Middle frontal gyrus (tissue), 1 donor: ENCODE data around the gene PATJ.

ENCODE experiments used
- DNase-seq: peaks from one replicate; pipeline ENCODE4 v3.0.0-alpha.2; 2015; ENCODE audit warnings: low spot score; ENCODE audit errors: extremely low spot score

The PATJ gene

DNA sequence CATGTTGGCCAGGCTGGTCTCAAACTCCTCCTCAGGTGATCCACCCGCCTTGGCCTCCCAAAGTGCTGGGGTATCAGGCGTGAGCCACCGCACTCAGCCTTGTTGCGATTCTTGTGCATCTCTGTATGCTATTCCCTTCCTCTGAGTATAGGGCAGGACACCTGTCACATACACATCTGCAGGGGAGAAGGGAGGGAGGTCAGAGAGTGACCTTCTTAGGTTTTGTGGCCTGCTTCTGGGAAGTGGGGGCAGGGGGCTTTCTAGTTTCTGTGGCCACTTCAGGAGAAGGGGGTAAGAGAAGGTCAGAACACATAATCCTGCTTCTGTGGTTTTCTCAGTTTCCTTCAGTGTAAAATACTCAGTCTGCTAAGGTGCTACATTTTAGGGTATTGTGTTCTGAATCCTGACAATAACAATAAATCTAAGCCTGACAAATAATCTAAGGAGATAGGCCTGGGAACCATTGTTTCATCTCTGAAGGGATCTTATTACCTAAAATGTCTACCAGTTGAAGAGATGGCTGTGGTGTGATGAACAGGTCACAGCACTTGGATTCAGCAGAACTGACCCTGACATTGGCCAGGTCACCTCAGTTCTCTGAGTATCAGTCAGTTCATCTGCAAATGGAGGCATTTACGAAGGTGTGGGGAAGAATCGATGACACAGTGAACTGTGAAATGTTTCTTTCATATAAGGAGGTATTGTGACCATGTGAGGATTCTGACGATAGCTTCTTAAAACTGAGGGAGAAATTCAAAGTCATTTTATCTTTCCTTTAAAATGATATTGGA, 239.8 kb downstream of the PATJ start:
- no peak for DNase-seq

DNA sequence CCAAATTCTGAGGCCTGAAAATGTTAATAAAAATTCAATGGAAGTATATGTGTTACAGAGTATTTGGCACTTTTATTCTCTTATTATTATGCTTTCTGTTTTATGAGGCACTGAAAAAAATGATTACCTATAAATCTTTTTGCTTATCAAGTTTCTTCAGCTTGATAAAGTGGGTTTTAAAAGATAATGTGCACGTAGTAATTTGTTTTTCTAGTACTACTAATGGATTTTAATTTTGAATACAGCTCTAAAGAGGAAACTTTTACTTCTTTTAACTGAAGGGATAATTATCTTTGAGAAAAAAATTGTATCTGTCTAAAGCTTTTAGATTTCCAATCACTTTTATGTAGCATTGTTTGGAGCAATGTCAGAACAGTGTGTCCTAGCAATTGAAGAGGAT, 241.0 kb downstream of the PATJ start:
- DNase-seq = no peak

DNA sequence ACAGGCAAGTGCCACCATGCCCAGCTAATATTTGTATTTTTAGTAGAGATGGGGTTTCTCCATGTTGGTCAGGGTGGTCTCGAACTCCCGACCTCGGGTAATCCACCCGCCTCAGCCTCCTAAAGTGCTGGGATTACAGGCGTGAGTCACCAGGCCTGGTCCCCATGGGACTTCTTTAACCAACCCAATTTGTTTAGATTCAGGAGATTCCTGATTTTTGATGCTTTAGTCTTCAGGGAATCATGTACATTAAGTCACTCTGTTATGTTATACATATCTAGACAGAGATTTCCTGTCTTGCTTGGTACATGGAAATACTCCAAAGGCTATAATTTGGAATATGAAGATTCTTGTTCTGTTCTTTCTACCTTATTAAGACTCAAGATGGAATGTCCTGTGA, 250.0 kb downstream of the PATJ start:
- no peak for DNase-seq

DNA sequence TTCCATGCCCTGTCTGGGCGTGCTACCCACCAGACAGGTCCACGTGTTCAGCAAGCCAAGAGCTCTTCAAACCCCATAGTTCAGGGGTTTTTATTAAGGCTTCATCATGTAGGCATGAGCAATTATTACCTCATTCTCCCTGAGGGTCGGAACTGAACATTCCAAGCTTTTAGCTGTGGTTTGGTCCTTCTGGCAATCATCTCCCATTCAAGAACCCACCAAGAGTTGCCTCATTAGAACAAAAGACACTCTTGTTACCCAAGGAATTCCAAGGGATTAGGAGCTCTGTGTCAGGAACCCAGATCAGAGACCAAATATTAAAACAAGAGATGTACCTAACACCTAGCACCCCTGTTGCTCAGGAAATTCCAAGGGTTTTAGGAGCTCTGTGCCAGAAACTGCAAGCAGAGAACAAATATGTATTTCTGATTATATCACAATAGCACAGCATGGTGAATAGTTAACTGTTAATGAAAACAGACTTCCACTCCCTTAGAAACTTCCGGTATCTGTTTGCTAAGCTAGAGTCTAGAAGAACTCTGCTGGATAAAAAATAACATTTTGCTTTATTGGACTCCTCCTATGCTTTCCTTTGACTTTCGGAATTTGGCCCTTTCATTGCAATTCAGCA, 251.2 kb downstream of the PATJ start:
- DNase-seq = no peak

DNA sequence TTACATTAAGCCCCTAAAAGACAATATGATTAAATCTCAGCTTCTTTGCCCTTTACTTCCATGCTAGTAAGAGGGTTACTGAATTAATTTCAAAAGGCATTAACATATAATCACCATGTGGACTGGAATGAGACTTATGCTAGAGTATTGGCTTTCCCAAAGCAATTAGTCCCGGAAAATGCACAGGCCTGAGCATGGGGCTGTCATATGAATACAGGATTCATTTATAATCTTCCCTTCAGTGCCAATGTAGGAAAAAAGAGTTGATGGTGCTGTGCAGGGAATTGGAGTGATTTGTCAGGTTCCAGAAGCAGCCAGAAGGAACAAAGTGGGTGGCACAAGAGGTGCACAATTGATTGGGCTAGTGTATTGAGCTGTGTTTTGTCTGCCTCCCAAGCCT, 253.4 kb downstream of the PATJ start:
- no peak for DNase-seq

DNA sequence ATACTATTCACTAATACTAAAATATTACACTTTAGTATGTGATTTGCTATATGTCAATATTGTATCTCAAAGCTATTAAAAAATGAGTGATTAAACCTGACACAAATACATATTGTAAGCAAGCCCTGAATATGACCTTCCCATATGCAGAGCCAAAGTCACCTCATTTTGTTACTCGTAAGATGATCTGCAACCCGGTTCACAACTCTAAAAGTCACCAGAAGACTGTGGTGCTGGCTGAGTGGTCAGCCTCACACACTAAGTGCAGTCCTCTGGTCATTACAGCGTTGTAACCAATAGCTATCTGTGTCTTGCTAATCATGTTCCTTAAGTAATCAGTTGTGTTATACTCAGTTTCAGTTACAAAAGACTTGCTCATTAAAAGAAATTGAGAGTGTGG, 254.8 kb downstream of the PATJ start:
- DNase-seq = no peak

DNA sequence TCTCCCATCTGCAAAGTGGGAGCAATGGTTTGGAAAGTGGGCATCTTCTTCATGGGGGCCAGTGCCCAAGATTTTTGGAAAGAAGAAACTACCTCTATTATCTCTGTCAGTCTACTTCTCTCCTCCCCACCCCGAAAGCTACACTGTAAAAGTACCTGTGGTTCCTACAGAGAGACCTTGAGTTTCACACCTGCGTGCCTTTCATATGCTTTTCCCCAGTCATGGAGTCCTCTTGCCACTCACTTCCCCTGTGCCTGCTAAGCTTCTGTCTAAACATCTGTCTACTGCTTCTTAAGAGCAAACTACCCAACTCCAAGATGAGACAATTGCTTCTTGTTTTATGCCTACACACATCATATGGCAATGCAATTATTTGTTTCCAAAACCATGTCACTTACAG, 261.5 kb downstream of the PATJ start:
- no peak for DNase-seq

DNA sequence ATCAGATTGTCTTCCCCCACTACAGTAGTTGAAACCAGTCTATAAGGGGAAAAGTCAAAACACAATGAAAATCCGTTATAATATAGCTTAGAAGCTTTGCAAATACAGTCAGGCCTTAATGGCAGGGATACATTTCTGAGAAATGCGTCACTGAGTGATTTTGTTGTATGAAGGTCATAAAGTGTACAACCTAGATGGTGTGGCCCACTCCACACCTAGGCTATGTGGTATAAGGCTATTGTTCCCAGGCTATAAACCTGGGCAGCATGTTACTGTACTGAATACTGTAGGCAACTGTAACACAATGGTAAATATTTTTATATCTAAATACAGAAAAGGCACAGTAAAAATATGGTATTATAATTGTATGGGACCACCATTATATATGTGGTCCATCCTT, 264.4 kb downstream of the PATJ start:
- no peak for DNase-seq

DNA sequence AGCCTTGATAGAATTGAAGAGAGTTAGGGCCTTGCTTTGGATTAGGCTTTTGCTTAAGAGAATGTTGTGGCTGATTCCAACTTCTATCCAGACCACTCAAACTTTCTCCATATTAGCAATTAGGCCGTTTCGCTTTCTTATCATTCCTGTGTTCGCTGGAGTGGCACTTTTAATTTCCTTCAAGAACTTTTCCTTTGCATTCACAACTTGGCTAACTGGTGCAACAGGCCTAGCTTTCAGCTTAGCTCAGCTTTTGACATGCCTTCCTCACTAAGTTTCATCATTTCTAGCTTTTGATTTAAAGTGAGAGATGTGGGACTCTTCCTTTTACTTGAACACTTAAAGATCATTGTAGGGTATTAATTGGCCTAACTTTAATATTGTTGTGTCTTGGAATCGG, 268.7 kb downstream of the PATJ start:
- no peak for DNase-seq

DNA sequence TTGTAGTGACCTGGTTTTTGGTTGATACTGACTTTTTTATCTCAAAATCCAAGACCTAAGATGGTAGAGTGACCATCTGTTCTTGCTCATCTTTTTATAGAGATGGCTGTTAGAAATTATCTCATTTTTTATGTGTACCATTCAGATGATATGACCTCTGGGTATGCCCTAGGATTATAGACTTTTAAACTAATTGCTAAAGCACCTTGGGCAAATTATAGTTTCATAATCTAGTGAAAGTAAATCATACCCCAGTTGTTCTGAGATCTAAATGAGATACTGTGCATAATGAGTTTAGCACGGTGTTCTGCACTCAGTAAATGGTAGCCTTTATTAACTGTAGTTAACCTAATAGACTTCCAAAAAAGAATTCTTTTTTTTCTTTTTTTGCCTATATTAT, 269.8 kb downstream of the PATJ start:
- DNase-seq = no peak

DNA sequence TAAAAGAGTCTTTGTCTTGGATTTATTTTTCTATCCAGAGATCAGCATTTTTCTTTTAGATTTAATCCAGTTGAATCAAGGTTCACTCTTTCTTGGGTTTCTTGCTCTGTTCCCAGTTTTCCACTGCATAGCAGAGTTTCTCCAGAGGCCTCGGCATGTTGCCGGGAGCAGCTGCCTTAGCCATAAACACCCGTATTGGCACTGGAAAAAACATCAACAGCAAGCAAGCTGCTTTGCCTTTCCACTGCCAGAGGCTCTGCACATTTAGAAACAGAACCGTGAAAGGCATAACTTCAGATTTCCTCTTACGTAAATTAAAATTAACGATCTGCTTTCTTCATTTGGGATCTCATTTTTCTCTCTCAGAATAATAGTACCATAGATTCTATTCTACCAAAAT, 270.6 kb downstream of the PATJ start:
- DNase-seq = no peak

DNA sequence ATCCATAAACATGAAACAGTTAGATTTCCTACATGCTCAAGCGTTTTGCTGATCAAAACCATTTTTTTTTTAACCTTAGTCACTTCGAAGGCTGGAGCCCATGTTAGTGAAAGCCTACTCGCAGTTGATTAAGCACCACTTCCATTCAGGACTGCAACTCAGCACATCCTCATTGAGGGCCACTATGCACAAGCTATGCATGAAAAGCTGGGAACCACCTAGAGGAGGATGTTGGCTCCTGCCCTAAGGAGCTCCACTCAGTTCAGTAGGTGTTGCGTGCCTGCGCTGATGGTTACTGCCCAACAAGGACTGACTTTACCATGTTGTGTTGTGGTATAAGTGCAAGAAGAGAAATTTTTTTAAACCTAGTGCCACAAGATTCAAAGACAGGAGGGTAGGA, 271.0 kb downstream of the PATJ start:
- no peak for DNase-seq

DNA sequence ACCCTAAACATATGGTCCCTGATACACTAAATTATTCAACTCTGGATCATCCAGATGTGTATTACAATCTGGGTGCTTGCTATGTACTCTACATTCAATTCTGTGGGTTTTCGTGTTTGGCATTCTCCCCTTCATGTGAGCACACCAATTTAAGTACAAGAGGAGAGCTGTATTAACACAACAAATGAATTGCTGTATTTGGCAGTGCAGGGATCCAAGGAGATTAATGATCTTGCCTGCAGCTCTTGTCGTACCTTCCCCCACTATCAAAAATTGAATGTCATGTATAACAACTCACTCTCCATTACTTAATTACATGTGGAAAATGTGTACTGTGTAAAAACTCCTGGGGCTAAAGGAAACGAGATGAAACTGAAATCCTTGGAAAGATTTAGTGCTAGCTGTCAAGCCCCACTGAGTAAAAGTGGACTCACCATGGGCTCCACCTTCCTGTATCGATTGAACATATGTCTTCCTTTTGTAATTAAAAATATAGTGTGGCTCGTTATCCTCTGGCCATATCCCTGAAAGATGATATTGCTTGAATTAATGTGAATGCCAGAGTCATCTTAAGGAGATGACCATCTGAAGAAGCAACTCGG, 280.2 kb downstream of the PATJ start:
- DNase-seq = no peak

DNA sequence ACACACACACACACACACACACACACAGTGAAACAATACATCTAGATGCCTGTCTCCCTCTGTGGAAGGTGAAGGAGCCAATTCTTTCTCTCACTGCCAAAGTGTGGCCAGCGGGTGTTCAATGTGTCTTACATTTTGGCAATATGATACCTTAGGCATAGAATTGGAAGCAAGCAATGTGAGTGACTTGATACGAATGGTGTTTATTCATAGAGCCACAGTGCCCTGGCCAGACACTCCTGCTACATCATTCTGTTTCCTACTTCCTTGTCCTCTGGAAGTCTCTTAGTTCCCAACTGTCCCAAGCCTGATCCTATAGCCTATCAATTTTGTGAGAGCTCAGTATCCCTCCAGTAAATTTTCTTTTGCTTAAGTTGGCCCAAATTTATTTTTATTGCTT, 282.4 kb downstream of the PATJ start:
- DNase-seq = no peak

DNA sequence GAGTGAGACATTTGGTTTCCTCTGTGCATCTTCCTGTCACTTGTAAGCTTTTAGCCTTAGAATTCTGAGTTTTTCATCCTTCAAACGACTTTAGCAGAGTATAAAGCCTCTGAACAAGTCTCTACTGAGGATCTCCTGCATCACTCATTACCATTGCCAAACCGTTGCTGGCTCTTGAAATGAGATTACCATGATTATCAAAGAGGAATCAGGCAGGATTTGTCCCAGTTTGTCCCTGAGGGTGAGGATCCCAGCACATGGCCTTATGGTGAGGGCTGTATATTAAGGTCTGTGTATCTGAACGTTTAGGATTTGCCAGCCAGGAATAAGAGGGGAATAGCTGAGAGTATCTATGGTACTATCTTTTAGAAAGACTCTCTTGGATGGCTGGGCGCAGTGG, 282.9 kb downstream of the PATJ start:
- no peak for DNase-seq

DNA sequence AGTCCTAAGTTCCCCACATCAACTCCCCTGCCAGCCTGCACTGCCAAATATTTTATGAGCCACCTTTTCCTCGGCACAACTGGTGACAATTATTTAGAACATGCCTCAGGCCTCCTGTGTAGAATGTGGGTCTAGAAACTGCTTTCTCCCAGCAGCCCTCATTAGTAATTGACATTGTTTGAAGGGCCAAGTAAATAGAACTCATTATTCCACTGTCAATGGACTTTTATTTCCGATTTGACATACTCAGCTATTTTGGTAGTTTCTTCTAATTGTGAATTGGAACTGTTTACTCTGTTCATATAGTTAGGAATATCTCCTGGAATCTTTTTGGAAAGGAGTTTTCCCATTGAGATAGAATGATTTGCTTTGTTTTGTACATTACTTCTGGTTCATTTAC, 283.6 kb downstream of the PATJ start:
- DNase-seq = no peak

DNA sequence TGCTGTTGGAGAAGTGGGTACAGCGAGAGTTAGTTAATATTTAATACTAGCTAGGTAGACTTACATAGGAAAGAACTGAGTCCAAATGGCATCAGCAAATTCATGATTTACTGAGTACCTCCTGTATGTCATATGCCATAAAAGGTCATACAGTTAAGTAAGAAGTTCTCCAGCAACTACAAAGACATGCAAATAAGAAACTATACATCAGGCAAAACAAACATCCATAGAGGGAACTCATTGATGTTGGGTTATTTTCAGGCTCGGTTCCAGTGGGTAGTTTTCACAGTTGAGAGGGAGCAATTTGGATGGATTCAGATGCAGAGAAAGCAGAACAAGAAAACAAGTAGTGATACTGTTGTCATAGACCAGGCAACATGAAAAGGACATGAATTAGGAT, 287.4 kb downstream of the PATJ start:
- no peak for DNase-seq

DNA sequence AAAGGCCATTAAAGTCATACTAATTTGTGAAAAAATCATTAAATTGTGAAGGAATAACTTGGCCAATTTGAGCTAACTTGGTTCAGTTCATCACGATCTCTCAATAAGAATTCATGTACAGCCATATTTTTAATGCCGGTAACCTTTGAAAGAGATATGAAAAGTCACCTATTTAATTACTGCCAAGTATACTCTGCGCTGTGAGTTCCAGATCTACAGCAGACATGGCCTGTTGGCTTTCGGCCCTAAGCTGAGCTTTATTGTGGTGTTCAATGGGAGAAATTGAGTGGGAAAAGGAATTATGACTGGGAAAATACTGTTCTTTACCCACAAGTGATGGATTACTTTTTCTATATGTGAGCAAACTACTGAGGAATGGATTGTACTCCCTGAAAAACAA, 292.5 kb downstream of the PATJ start:
- no peak for DNase-seq

DNA sequence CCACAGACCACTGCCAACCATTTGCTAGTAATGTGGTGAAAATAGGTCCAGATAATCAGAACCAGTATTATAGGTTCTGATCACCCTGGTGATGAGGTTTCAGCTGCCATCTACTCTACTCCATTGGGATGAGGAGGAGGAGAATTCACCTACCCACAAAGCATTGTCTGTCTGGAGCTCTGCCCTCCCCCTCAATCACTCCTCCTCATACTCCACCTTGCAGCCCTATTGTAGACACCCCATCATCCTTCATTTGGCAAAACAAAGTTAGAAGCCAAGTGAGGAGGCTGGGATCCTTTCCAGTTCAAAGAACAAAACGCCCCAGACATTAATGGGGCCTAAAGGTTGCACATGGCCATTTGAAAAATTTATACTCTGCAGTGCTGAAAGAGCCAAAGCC, 295.0 kb downstream of the PATJ start:
- DNase-seq = no peak

DNA sequence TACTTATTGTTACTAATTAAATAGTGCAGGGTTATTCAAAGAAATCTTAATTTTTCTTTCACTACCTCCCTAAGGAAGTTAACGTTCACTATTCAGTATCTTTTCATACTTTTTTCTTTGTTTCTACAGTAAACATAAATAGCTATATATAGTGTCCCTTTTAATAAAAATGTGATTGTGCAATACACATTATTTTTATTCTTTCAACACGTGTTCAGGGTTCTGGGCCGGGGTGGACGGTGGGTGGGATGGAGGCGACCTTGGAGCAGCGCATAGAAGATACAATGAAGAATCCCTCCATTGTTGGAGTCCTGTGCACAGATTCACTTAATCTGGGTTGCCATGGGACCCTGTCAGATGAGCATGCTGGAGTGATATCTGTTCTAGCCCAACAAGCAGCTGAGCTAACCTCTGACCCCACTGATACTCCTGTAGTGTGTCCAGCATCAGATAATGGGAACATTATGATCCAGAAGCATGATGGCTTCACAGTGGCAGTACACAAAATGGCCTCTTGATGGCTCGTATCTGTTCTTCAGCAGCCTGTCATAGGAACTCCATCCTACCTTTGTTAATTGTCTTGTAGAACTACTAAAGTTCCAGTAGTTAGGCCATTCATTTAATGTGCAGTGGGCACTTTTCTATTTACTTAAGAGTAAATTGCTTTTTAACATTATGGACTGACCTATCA, 296.5 kb downstream of the PATJ start:
- no peak for DNase-seq

DNA sequence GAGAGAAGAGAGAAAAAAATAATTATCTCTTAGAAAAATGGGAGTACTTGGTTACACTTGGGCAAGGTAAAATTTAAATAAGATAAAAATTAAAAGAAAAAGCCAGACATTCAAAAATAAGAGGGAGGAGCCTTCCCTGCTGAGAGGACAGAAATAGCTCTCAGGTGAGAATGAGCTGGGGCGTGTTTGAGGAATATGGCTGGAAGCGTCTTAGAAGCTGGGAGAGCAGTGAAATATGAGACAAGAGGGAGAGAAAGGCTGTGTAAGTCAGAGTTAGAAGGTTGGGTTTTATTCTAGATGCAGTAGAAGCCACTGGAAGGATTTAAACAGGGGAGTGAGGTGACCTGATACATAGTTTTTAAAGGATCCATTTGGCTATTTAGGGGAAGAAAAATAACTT, 298.2 kb downstream of the PATJ start:
- DNase-seq = no peak

DNA sequence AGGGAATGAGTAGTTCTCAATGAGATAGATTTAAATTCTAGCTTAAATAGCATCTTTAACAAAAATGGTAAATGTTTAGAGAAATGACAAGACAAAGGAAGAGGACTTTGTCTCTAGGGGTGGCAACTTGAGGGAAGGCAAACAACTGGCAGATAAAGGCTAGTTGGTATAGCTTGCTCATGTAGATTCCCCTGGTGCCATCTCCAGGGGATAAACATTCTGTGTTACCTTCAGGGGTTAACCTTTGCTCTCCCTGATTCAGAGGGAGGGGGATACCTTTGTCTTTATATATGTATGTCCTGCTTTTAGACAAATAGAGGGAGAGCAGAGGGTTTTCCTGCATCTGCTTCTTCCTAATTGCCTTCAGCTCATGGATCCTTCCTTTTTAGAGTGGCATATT, 298.7 kb downstream of the PATJ start:
- DNase-seq = no peak
